HepG2 (cell line): Measurements from ENCODE around the gene MYL11. TPM values are rescaled to one million over a fixed set of nuclear protein-coding genes. Genes with fewer than 3 reads are reported as not detected.
A peak's percentile ranks its signal among the peaks of the same experiment; 100 is the strongest.

Experiments
- ATAC-seq: fragments of 200-7000 bp; cut with Tn5 transposase; 3 replicates; pipeline ENCODE4 v1.9.1; 2020; ENCODE audit warnings: mild to moderate bottlenecking, moderate library complexity
- BruUV-seq: library from RNA; stranded (reverse); fragments of 400-500 nt; replicated peaks from 2 replicates; lab custom pipeline; 2021; lab: Mats Ljungman, UMichigan
- CTCF ChIA-PET: fragments of 300-600 bp; formaldehyde crosslinking; extraction: SDS; loops from one replicate; lab custom pipeline; 2021; ENCODE audit warnings: low total read pairs, inconsistent platforms, low intra/inter-chr PET ratio; lab: Yijun Ruan, JAX
- POLR2A ChIA-PET: fragments of 350-600 bp; sonication (Branson Sonifier 250); formaldehyde crosslinking; loops from one replicate; lab custom pipeline; 2020; ENCODE audit warnings: antibody characterized with exemption, inconsistent platforms; lab: Yijun Ruan, JAX
- DNase-seq: peaks from one replicate; pipeline ENCODE4 v3.0.0-alpha.2; 2015; ENCODE audit warnings: low spot score
- FAIRE-seq: peaks from 3 replicates; lab custom pipeline; 2011; peaks lifted over from hg19 to GRCh38; lab: Jason Lieb, UNC
- H2AFZ ChIP-seq: one replicate; pipeline ENCODE4 v1.6.1; 2011; ENCODE audit warnings: low read length, inconsistent platforms
- H3K27ac ChIP-seq: fragments of 300-600 bp; 3 replicates; pipeline ENCODE4 v1.8.0; 2011; ENCODE audit warnings: mixed run types, mild to moderate bottlenecking, mixed read lengths, low read length, inconsistent platforms; ENCODE audit not compliant: insufficient read depth; ENCODE audit errors: extremely low read length
- H3K27me3 ChIP-seq, 2 experiments: fragments of 200-600 bp in 1 of 2; 2 replicates in 1 of 2; 3 replicates in 1 of 2; pipeline versions ENCODE4 v1.6.0 to v1.8.0; 2011; ENCODE audit warnings: low read length in 2 of 2, mild to moderate bottlenecking in 2 of 2, moderate library complexity in 2 of 2, inconsistent platforms in 1 of 2; ENCODE audit not compliant: insufficient read depth in 2 of 2, control insufficient read depth in 1 of 2
- H3K36me3 ChIP-seq, 2 experiments: fragments of 200-600 bp in 1 of 2; replicated peaks in 1 of 2; 2 replicates in 1 of 2; 3 replicates in 1 of 2; pipeline versions ENCODE4 v1.5.1 to v1.8.0; 2011; ENCODE audit warnings: low read length in 2 of 2, inconsistent platforms in 1 of 2; ENCODE audit not compliant: insufficient read depth in 2 of 2, control insufficient read depth in 1 of 2
- H3K4me1 ChIP-seq: 2 replicates; pipeline ENCODE4 v1.5.1; 2012; ENCODE audit warnings: low read length, inconsistent platforms; ENCODE audit not compliant: insufficient read depth
- H3K4me2 ChIP-seq: 2 replicates; pipeline ENCODE4 v1.6.0; 2011; ENCODE audit warnings: low read depth, low read length, inconsistent platforms
- H3K4me3 ChIP-seq, 3 experiments: fragments of 200-600 bp in 1 of 3; sonication (generic), shearing (Covaris generic) in 1 of 3; replicated peaks in 1 of 3; 2 replicates each; pipeline ENCODE4 v1.5.1; 2011 to 2016; ENCODE audit warnings: low read length in 3 of 3, inconsistent platforms in 2 of 3, low read depth in 2 of 3, mild to moderate bottlenecking in 2 of 3, control low read depth in 1 of 3, mixed read lengths in 1 of 3; ENCODE audit not compliant: insufficient read depth in 1 of 3
- H3K79me2 ChIP-seq: one replicate; pipeline ENCODE4 v1.6.1; 2011; ENCODE audit warnings: low read length, inconsistent platforms; ENCODE audit not compliant: insufficient read depth
- H3K9ac ChIP-seq: 2 replicates; pipeline ENCODE4 v1.6.0; 2011; ENCODE audit warnings: mild to moderate bottlenecking, low read depth, low read length, inconsistent platforms; ENCODE audit not compliant: insufficient read depth
- H3K9me3 ChIP-seq: 2 replicates; pipeline ENCODE4 v1.5.1; 2012; ENCODE audit warnings: mild to moderate bottlenecking, low read length
- H4K20me1 ChIP-seq: 2 replicates; pipeline ENCODE4 v1.6.0; 2011; ENCODE audit warnings: inconsistent platforms, mild to moderate bottlenecking, low read length, moderate library complexity; ENCODE audit not compliant: insufficient read depth
- ARNTL ChIP-seq: sonication (generic); formaldehyde crosslinking; IDR thresholded peaks from 2 replicates; pipeline ENCODE4 v1.4.0; 2020; ENCODE audit warnings: mild to moderate bottlenecking, missing genetic modification reagents
- HDAC1 ChIP-seq: sonication (generic); formaldehyde crosslinking; IDR thresholded peaks from 2 replicates; pipeline ENCODE4 v1.5.1; 2020; ENCODE audit warnings: mild to moderate bottlenecking, missing genetic modification reagents
- IRX3 ChIP-seq: sonication (generic); formaldehyde crosslinking; IDR thresholded peaks from 2 replicates; pipeline ENCODE4 v1.8.1; 2023; ENCODE audit warnings: mild to moderate bottlenecking, low read depth, missing genetic modification reagents, borderline replicate concordance
- MIXL1 ChIP-seq: IDR thresholded peaks from 2 replicates; pipeline ENCODE4 v1.6.1; 2016
- SALL2 ChIP-seq: sonication (generic); formaldehyde crosslinking; IDR thresholded peaks from 2 replicates; pipeline ENCODE4 v1.8.1; 2023; ENCODE audit warnings: mild to moderate bottlenecking, missing genetic modification reagents, inconsistent platforms
- SIN3A ChIP-seq: IDR thresholded peaks from 2 replicates; pipeline ENCODE4 v1.6.1; 2011; ENCODE audit warnings: low read depth, mild to moderate bottlenecking, control low read depth, low read length, borderline replicate concordance
- TBP ChIP-seq: sonication (generic); formaldehyde crosslinking; IDR thresholded peaks from 2 replicates; pipeline ENCODE4 v1.5.0; 2020; ENCODE audit warnings: missing genetic modification reagents
- ZBTB8A ChIP-seq: sonication (generic); formaldehyde crosslinking; IDR thresholded peaks from 2 replicates; pipeline ENCODE4 v1.4.0; 2020; ENCODE audit warnings: mild to moderate bottlenecking, low read depth, missing genetic modification reagents, borderline replicate concordance
- ZNF451 ChIP-seq: sonication (generic); formaldehyde crosslinking; IDR thresholded peaks from 2 replicates; pipeline ENCODE4 v1.5.0; 2020; ENCODE audit warnings: mild to moderate bottlenecking, missing genetic modification reagents
- WGBS: methylation state at CpG from one replicate; pipeline ENCODE4 v1.1.6; 2017; ENCODE audit warnings: low lambda C conversion rate; 5-methylcytosine and 5-hydroxymethylcytosine counted together
- in situ Hi-C: cut with HindIII; loops from 2 replicates; pipeline ENCODE4 v1.10.0; 2017; ENCODE audit warnings: low pct_unique_long_range_greater_than_20kb; ENCODE audit not compliant: extremely low pct_ligation_motif_present
- intact Hi-C: fragments of 100-400 bp; cut with micrococcal nuclease; formaldehyde crosslinking; loops from one replicate; pipeline ENCODE4 v1.10.0; 2022; ENCODE audit not compliant: unreplicated experiment
- polyA plus RNA-seq, 8 experiments: library from polyadenylated mRNA; depleted of rRNA in 3 of 8; stranded (reverse) in 7 of 8; unstranded in 1 of 8; fragments of >200 nt; fragmentation: Illumina TruSeq in 4 of 8; extraction: Trizol in 4 of 8; gene quantifications; 2 replicates each; pipeline versions ENCODE4 v1.2.1 to v1.2.3, GENCODE V29; 2011 to 2016; ENCODE audit warnings: low read depth in 4 of 8, missing spikeins in 1 of 8, mixed read lengths in 1 of 8; ENCODE audit not compliant: insufficient read depth in 1 of 8
- total RNA-seq, 5 experiments: library from RNA; depleted of rRNA; stranded (reverse); fragments of >200 nt; fragmentation: Illumina TruSeq; extraction: Trizol; gene quantifications; 2 replicates each; pipeline ENCODE4 v1.2.3, GENCODE V29; 2016; ENCODE audit warnings: low read depth in 1 of 5
- TF ChIP-seq, protein P1 (sequence below): sonication (generic); formaldehyde crosslinking; IDR thresholded peaks from 2 replicates; pipeline ENCODE4 v1.4.0; 2020; ENCODE audit warnings: mild to moderate bottlenecking, missing genetic modification reagents

The MYL11 gene
- total and polyA plus RNA-seq, 2 of the 13 experiments (the other 11 are each of a cell fraction or from before 2014, with no cell fraction given), result not detected

DNA sequence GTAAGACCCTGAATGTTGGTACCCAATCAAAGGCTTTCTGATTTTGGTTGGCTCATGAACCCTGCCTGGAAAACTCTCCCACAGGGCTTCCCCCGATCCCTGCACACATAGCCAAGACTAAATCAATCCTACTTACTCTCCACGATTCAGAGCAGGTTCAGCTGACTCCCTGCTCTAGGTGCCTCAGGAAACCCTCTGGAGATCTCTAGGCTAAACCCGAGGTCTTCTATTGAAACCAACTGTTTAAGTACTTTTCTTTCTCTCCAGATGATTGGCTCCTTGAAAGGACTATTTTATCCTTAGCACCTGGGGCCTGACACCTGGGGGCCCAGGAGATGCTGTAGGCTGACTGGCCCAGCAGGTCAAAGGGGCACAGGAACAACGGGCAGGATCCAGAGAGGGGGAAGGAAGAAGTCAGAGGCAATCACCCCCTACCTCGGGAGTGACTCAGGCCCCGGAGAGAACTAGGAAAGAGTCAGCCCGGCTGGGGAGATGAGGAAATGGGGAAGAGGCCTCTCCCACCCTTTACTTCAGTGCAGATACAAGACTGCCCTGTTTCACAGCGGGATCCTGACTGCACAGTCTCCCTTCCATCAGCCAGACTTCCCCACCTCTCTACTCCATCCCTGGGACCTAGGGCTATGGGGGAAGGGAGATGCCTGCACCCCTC lies 6.3 kb upstream of the MYL11 start:
- no peak for DNase-seq
- 8% methylated on average over 8 of the region's 8 CpGs for WGBS
- intact Hi-C loops, result no loop called here
- CTCF ChIA-PET, result no interaction called here
- H3K9me3 ChIP-seq, result no peaks in the 10 kb centered on the region
- H3K9ac ChIP-seq, result peak overlapping the region; percentile 75
- peaks cover 45% of the 10 kb centered on the region for H3K4me1 ChIP-seq
- POLR2A ChIA-PET, result interaction anchor here (1.2 to 4.7 kb wide), 4 partner anchors 11 to 34 kb away, joined by 3 to 94 read pairs (median 9); partner anchors contain the start of genes CD2BP2 and ZNF48
- BruUV-seq, result no TSS peak
- H3K27ac ChIP-seq, result peak overlapping the region; percentile 15
- ATAC-seq, result no peak
- no peaks in the 10 kb centered on the region; a peak in 1 of 5 replicates for H3K27me3 ChIP-seq
- in situ Hi-C loops, result no loop called here
- H3K36me3 ChIP-seq, result peaks cover 8 to 17% of the 10 kb centered on the region in 2 experiments; a peak in 3 of 5 replicates
- no peak overlapping the region for H2AFZ ChIP-seq
- H4K20me1 ChIP-seq, result peaks cover 20% of the 10 kb centered on the region; the same call in 1 of the 2 replicates
- peak overlapping the region; percentile 80 to 90 (median 86) for H3K4me3 ChIP-seq
- H3K4me2 ChIP-seq, result peak overlapping the region; percentile 91
- peaks cover 37% of the 10 kb centered on the region for H3K79me2 ChIP-seq
- no peak for FAIRE-seq
- TF ChIP-seq MIXL1 (CRISPR knock-in tag) (no peak), ZNF451 (CRISPR knock-in tag) (no peak), SALL2 (CRISPR knock-in tag) (no peak), ZBTB8A (no peak), ARNTL (CRISPR knock-in tag) (no peak), HDAC1 (CRISPR knock-in tag) (0 out of 2 replicates have a peak, but pooled peaks have one; percentile 11), TBP (CRISPR knock-in tag) (no peak), SIN3A (peak; percentile 31; the same call in 1 of the 2 replicates), IRX3 (CRISPR knock-in tag) (no peak)
- TF ChIP-seq, protein P1, sequence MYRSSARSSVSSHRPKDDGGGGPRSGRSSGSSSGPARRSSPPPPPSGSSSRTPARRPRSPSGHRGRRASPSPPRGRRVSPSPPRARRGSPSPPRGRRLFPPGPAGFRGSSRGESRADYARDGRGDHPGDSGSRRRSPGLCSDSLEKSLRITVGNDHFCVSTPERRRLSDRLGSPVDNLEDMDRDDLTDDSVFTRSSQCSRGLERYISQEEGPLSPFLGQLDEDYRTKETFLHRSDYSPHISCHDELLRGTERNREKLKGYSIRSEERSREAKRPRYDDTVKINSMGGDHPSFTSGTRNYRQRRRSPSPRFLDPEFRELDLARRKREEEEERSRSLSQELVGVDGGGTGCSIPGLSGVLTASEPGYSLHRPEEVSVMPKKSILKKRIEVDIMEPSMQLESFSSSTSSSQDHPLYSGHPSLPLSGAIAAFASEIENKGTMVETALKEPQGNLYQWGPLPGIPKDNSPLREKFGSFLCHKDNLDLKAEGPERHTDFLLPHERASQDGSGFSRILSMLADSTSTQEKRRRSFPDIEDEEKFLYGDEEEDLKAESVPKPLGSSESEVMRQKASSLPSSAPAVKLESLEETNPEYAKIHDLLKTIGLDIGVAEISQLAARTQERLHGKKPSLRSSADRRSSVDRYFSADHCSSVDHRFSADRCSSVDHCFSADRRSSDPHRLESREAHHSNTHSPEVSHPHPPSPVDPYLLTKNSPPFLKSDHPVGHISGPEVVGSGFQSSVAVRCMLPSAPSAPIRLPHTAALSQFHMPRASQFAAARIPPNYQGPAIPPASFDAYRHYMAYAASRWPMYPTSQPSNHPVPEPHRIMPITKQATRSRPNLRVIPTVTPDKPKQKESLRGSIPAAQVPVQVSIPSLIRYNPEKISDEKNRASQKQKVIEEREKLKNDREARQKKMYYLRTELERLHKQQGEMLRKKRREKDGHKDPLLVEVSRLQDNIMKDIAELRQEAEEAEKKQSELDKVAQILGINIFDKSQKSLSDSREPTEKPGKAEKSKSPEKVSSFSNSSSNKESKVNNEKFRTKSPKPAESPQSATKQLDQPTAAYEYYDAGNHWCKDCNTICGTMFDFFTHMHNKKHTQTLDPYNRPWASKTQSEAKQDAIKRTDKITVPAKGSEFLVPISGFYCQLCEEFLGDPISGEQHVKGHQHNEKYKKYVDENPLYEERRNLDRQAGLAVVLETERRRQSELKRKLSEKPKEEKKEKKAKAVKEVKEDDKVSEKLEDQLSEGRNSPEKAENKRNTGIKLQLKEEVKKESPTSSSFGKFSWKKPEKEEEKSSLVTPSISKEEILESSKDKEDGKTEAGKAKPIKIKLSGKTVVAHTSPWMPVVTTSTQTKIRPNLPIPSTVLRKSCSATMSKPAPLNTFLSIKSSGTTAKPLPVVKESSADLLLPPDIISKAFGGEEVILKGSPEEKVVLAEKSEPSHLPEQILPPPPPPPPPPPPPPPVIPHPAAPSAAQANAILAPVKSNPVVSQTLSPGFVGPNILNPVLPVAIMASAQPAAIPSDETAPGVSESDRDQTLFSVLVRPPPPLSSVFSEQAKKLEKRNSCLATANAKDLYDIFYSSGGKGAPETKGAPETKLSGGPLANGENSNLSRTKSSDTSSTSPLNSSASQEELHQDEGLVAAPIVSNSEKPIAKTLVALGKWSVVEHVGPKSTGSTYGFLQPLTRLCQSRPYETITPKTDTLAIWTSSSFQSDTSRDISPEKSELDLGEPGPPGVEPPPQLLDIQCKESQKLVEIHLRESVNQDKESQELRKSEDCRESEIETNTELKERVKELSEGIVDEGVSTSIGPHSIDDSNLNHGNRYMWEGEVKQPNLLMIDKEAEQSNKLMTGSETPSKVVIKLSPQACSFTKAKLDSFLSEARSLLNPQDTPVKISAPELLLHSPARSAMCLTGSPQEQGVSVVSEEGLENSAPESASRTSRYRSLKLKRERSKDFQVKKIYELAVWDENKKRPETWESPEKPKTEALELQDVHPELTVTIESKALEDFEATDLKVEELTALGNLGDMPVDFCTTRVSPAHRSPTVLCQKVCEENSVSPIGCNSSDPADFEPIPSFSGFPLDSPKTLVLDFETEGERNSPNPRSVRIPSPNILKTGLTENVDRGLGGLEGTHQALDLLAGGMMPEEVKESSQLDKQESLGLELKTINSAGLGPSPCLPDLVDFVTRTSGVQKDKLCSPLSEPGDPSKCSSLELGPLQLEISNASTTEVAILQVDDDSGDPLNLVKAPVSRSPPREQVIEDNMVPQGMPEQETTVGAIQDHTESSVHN, result no peak
